NCI-H128 (cell line): Measurements from ENCODE around the gene WRAP53.
A peak's percentile ranks its signal among the peaks of the same experiment; 100 is the strongest.
"Not testable (repeated sequence)": the region's sequence is repeated elsewhere in the genome, so short reads cannot be mapped to it uniquely, and the experiment has no call there.

Source experiments
- DNase-seq: peaks from one replicate; lab custom pipeline; 2025; ENCODE audit not compliant: unreplicated experiment; lab: John Stamatoyannopoulos, UW

The WRAP53 gene

DNA sequence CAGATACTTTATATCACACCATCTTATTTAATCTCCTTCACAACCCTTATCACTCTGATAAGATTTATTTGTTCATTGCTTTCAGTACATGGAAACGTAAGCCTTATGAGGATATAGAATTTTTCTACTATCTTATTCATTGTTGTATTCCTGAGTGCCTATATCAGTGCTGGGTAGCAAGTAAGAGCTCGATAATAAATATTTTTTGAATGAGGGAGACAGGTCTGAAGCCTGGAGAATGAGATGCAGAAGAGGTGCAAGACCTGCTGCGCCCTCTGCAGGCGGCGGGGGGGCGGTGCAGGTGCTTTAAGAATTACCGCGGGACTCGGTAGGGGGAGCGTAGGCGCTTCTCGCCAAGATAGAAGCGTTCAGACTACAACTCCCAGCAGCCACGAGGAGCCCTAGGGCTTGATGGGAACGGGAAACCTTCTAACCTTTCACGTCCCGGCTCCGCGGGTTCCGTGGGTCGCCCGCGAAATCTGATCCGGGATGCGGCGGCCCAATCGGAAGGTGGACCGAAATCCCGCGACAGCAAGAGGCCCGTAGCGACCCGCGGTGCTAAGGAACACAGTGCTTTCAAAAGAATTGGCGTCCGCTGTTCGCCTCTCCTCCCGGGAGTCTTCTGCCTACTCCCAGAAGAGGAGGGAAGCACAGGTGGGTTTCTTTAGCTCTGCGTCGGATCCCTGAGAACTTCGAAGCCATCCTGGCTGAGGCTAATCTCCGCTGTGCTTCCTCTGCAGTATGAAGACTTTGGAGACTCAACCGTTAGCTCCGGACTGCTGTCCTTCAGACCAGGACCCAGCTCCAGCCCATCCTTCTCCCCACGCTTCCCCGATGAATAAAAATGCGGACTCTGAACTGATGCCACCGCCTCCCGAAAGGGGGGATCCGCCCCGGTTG, at the start of gene WRAP53:
Gene WRAP53, plus strand, starts transcription at position 570 of the 900 bp plus-strand sequence. Its CDS starts 172 bp downstream, at position 742.
- peak; percentile 91 for DNase-seq

DNA sequence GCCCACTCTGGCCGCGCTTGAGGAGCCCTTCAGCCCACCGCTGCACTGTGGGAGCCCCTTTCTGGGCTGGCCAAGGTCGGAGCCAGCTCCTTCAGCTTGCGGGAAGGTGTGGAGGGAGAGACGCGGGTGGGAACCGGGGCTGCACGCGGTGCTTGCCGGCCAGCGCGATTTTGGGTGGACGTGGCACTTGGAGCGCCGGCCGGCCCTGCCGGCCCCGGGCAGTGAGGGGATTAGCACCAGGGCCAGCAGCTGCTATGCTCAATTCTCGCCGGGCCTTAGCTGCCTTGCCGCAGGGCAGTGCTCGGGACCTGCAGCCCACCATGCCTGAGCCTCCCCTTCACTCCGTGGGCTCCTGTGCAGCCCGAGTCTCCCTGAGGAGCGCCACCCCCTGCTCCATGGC, 47.5 kb upstream of the WRAP53 start:
- DNase-seq: no peak

GRCh38 chr17:7641635-7642034, 46.6 kb upstream of the WRAP53 start:
- DNase-seq: not testable (repeated sequence)

DNA sequence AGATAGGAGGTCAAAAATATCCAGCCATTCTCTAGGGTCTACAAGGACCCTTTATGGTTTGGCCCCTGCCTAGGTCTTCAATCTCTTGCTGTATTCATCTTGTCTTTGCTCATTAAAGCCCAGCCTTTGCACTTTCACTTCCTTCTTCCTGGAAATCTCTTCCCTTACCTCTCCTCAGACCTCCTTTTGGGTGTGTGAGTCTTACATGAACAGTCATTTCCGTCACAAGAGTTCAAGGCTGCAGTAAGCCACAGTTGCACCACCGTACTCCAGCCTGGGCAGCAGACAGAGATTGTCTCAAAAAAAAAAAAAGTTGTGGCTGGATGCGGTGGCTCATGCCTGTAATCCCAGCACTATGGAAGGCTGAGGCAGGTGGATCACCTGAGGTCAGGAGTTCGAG, 43.5 kb upstream of the WRAP53 start:
- DNase-seq: no peak

GRCh38 chr17:7646457-7646856, 41.8 kb upstream of the WRAP53 start:
- no peak for DNase-seq

DNA sequence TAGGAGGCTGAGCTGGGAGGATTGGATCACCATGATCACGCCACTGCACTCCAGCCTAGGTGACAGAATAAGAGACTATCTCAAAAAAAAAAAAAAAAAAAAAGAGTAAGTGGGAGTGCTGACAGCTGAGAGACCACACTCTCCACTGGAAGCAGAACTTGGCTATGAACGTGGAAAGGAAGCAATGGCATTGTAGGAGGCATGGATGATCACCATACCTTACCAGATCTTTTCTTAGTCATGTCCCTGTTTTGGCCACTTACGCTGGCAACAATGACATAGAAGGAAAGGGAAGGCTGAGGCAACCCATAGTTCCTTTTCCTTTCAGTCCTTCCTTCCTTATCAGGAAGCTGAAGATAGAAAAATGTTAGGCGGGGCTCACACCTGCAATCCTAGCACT, 41.3 kb upstream of the WRAP53 start:
- DNase-seq: no peak

- peak; percentile 52 for DNase-seq
These were observed 37.7 kb upstream of the WRAP53 start, which contains the start of gene ATP1B2 for GRCh38 chr17:7650509-7651096. Gene ATP1B2, plus strand, starts transcription at chr17:7650926. Its CDS starts 593 bp downstream, at chr17:7651519.

- no peak for DNase-seq
These were observed 37.1 kb upstream of the WRAP53 start for GRCh38 chr17:7651097-7651664.

- DNase-seq: no peak
These were observed 36.5 kb upstream of the WRAP53 start for GRCh38 chr17:7651665-7652387.

DNA sequence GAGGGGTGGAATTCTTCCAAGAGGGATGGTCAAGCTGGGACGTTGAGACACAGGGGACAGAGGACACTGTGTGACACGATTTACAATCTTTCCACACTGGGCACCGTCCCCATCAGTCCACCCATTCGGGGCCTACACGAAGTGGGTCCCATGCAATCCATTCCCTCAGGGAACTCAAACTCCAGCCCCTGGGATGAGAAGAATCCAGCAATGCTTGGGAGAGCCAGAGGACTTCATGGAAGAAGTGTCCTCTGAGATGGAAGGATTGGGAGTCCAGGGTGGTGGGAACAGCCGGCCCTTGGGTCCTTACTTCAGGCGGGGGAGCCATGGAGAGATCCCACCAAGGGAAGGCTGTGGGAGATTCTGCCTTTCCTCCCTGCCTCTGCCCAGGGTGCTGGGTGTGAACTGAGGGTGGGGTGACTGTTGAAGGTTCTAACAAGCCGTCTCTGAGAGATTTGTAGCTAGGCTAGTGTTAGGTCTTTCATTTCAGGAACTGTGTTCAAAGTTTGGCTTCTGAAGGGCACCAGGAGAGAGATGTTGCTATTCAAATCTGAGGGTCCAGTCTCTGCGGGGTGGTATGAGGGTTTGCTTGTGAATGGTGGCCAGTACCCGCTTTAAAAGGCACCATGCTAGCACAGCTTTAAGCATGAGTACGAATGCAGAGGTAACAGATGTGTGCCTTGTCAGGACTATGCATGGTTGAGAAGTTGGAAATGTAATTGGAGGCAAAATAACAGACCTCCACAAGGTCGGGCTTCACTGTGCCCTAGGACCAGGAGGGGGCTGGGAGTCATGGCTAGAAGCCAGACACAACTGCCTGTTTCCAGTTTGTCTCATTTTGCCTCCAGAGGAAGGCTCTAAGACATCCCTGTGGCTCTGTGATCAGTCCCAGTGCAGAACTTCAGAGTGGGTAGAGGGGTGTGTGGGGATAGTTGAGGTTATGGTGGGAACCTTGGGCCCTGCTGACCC, 35.6 kb upstream of the WRAP53 start:
- no peak for DNase-seq

DNA sequence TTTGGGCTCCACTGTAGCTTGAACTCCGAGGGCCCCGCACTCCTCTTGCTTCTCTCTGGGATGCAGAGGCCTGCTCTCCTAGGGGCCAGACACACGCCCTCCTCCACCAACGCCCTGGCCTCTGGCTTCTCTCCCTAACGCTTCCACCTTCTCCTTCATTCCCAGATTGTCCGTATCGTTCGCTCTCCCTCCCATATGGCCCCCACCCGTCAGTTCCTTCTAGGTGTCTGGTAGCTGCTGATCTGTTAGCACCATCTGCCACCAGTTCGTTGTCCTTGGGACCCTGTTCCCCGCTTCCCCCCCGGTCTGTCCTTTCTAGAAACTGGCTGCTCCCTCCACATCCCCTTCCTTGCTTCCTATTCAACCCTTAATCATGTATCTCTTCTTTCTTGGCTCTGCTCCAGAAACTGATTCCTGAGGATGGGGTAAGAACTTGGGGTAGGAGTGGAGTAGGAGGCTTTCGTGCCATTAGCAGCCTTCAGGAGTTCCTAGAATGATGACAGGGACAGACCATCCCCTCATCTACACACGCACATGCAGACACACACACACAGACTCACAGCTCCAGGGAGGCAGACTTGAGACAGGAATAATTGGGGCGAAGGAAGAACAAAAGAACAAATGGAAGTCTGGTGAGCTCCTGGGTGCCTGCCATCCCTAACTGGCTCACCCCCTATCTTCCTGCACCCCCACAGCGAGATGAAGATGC, 33.3 kb upstream of the WRAP53 start:
- no peak for DNase-seq

DNA sequence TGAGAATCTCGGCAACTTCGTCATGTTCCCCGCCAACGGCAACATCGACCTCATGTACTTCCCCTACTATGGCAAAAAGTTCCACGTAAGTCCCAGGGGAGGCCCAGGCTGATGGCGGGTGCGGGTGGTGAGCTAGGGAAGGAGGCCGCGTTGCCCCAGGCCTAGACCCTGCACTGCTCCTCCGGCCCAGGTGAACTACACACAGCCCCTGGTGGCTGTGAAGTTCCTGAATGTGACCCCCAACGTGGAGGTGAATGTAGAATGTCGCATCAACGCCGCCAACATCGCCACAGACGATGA, 32.8 kb upstream of the WRAP53 start:
- no peak for DNase-seq

GRCh38 chr17:7656958-7657609, 31.2 kb upstream of the WRAP53 start:
- no peak for DNase-seq

- no peak for DNase-seq
These were observed 20.4 kb upstream of the WRAP53 start for GRCh38 chr17:7667656-7668406.

DNA sequence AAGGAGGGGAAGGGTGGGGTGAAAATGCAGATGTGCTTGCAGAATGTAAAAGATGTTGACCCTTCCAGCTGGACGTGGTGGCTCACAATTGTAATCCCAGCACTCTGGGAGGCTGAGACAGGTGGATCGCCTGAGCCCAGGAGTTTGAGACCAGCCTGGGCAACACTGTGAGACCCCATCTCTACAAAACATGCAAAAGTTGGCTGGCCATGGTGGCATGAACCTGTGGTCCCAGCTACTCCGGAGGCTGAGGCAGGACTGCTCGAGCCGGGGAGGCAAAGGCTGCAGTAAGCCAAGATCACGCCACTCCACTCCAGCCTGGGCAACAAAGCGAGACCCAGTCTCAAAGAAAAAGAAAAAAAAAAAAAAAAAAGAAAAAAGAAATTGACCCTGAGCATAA, 19.8 kb upstream of the WRAP53 start:
- DNase-seq: no peak

DNA sequence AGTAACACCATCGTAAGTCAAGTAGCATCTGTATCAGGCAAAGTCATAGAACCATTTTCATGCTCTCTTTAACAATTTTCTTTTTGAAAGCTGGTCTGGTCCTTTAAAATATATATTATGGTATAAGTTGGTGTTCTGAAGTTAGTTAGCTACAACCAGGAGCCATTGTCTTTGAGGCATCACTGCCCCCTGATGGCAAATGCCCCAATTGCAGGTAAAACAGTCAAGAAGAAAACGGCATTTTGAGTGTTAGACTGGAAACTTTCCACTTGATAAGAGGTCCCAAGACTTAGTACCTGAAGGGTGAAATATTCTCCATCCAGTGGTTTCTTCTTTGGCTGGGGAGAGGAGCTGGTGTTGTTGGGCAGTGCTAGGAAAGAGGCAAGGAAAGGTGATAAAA, 15.0 kb upstream of the WRAP53 start:
- DNase-seq: no peak

DNA sequence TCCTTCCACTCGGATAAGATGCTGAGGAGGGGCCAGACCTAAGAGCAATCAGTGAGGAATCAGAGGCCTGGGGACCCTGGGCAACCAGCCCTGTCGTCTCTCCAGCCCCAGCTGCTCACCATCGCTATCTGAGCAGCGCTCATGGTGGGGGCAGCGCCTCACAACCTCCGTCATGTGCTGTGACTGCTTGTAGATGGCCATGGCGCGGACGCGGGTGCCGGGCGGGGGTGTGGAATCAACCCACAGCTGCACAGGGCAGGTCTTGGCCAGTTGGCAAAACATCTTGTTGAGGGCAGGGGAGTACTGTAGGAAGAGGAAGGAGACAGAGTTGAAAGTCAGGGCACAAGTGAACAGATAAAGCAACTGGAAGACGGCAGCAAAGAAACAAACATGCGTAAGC, 13.3 kb upstream of the WRAP53 start:
- no peak for DNase-seq

GRCh38 chr17:7676533-7676932, 11.7 kb upstream of the WRAP53 start:
- DNase-seq: no peak
